MCF 10A (cell line): Measurements from ENCODE around the gene CWH43. TPM values are rescaled to one million over a fixed set of nuclear protein-coding genes. Genes with fewer than 3 reads are reported as not detected.
"Not testable (repeated sequence)": the region's sequence is repeated elsewhere in the genome, so short reads cannot be mapped to it uniquely, and the experiment has no call there.

Experiments used
- BruUV-seq: library from RNA; stranded (reverse); fragments of 400-500 nt; replicated peaks from 2 replicates; lab custom pipeline; 2021; lab: Mats Ljungman, UMichigan
- CTCF ChIA-PET: fragments of 300-600 bp; sonication (Branson Sonifier 250); formaldehyde crosslinking; extraction: SDS; loops from one replicate; lab custom pipeline; 2021; ENCODE audit warnings: antibody characterized with exemption, inconsistent platforms; lab: Yijun Ruan, JAX
- POLR2A ChIA-PET: fragments of 300-600, 350-650 bp; sonication (Branson Sonifier 250); formaldehyde crosslinking; extraction: SDS; loops from one replicate; lab custom pipeline; 2020; ENCODE audit warnings: antibody characterized with exemption, inconsistent platforms; lab: Yijun Ruan, JAX
- DNase-seq: peaks from one replicate; pipeline ENCODE4 v3.0.0-alpha.2; 2018; ENCODE audit not compliant: unreplicated experiment
- H3K27ac Mint-ChIP-seq: one replicate; pipeline ENCODE4 v1.8.0; 2022; ENCODE audit warnings: mild to moderate bottlenecking, low read depth, mixed read lengths; ENCODE audit not compliant: unreplicated experiment
- H3K27me3 Mint-ChIP-seq: one replicate; pipeline ENCODE4 v1.8.0; 2022; ENCODE audit warnings: mixed read lengths; ENCODE audit not compliant: insufficient read depth, unreplicated experiment
- H3K36me3 Mint-ChIP-seq: one replicate; pipeline ENCODE4 v1.8.0; 2022; ENCODE audit warnings: mild to moderate bottlenecking, moderate library complexity, mixed read lengths; ENCODE audit not compliant: insufficient read depth, unreplicated experiment
- H3K4me1 Mint-ChIP-seq: one replicate; pipeline ENCODE4 v1.8.0; 2022; ENCODE audit warnings: mixed read lengths; ENCODE audit not compliant: insufficient read depth, unreplicated experiment
- H3K4me3 Mint-ChIP-seq: one replicate; pipeline ENCODE4 v1.8.0; 2022; ENCODE audit warnings: mild to moderate bottlenecking, moderate library complexity, mixed read lengths; ENCODE audit not compliant: unreplicated experiment
- H3K9me3 Mint-ChIP-seq: one replicate; pipeline ENCODE4 v1.8.0; 2022; ENCODE audit warnings: mixed read lengths; ENCODE audit not compliant: unreplicated experiment
- intact Hi-C: fragments of 100-400 bp; cut with micrococcal nuclease; formaldehyde crosslinking; loops from 2 replicates; pipeline ENCODE4 v1.14.1; 2022
- total RNA-seq: library from RNA; stranded (reverse); gene quantifications from 2 replicates; pipeline ENCODE4 v1.2.3, GENCODE V29; 2022

Gene CWH43
- total RNA-seq, 1 experiment from 2014 or later = not detected

DNA sequence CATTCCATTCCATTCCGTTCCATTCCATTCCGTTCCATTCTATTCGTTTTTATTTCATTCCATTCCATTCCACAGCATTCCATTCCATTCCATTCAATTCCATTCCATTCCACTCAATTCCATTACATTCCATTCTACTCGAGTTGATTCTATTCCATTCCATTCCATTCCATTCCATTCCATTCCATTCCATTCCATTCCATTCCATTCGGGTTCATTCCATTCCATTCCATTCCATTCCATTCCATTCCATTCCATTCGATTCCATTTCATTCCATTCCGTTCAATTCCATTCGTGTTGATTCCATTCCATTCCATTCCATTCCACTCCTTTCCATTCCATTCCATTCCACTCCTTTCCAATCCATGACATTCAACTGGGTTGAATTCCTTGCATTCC, 110.6 kb downstream of the CWH43 start:
- H3K4me1 Mint-ChIP-seq, H3K27ac Mint-ChIP-seq, intact Hi-C loops, BruUV-seq, DNase-seq, H3K27me3 Mint-ChIP-seq, POLR2A ChIA-PET, CTCF ChIA-PET, H3K36me3 Mint-ChIP-seq, H3K4me3 Mint-ChIP-seq: not testable (repeated sequence)
- peaks cover 69% of the 10 kb centered on the region for H3K9me3 Mint-ChIP-seq

DNA sequence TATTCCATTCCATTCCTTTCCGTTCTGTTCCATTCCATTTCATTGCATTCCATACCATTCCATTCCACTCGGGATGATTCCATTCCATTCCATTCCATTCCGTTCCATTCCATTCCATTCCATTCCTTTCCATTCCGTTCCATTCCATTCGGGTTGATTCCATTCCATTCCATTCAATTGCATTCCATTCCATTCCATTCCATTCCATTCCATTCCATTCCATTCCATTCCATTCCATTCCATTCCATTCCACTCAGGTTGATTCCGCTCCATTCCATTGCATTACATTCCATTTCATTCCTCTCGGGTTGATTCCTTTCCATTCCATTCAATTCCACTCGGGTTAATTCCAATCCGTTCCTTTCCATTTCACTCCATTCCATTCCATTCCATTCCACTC, 111.0 kb downstream of the CWH43 start:
- H3K27ac Mint-ChIP-seq, POLR2A ChIA-PET, CTCF ChIA-PET, H3K27me3 Mint-ChIP-seq, intact Hi-C loops, DNase-seq, H3K36me3 Mint-ChIP-seq, BruUV-seq, H3K4me1 Mint-ChIP-seq, H3K4me3 Mint-ChIP-seq: not testable (repeated sequence)
- peaks cover 65% of the 10 kb centered on the region for H3K9me3 Mint-ChIP-seq

DNA sequence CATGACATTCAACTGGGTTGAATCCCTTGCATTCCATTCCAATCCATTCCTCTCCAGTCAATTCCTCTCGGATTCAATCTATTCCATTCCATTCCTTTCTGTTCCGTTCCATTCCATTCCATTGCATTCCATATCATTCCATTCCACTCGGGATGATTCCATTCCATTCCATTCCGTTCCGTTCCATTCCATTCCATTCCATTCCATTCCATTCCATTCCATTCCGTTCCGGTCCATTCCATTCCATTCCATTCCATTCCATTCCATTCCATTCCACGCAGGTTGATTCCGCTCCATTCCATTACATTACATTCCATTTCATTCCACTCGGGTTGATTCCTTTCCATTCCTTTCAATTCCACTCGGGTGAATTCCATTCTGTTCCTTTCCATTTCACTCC, 111.4 kb downstream of the CWH43 start:
- H3K36me3 Mint-ChIP-seq, H3K27me3 Mint-ChIP-seq, CTCF ChIA-PET, H3K4me1 Mint-ChIP-seq, BruUV-seq, H3K27ac Mint-ChIP-seq, POLR2A ChIA-PET, intact Hi-C loops, DNase-seq, H3K4me3 Mint-ChIP-seq: not testable (repeated sequence)
- H3K9me3 Mint-ChIP-seq = peaks cover 65% of the 10 kb centered on the region

DNA sequence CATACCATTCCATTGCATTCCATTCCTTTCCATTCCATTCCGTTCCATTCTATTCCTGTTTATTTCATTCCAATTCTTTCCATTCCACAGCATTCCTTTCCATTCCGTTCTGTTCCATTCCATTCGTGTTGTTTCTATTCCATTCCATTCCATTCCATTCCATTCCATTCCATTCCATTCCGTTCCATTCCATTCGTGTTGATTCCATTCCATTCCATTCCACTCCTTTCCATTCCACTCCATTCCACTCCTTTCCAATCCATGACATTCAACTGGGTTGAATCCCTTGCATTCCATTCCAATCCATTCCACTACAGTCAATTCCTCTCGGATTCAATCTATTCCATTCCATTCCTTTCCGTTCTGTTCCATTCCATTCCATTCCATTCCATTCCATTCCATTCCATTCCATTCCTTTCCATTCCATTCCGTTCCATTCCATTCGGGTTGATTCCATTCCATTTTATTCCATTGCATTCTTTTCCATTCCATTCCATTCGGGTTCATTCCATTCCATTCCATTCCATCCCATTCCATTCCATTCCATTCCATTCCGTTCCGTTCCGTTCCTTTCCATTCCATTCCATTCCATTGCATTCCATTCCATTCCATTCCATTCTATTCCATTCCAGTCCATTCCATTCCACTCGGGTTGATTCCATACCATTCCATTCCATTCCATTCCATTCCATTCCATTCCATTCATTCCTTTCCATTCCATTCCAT, 112.1 kb downstream of the CWH43 start:
- BruUV-seq, H3K4me3 Mint-ChIP-seq, H3K36me3 Mint-ChIP-seq, CTCF ChIA-PET, DNase-seq, intact Hi-C loops, H3K4me1 Mint-ChIP-seq, H3K27me3 Mint-ChIP-seq, H3K27ac Mint-ChIP-seq, POLR2A ChIA-PET: not testable (repeated sequence)
- H3K9me3 Mint-ChIP-seq = peaks cover 65% of the 10 kb centered on the region

GRCh38 chr4:49099831-49100444, 113.9 kb downstream of the CWH43 start:
- H3K36me3 Mint-ChIP-seq, DNase-seq, H3K4me3 Mint-ChIP-seq, POLR2A ChIA-PET, CTCF ChIA-PET, H3K27me3 Mint-ChIP-seq, H3K27ac Mint-ChIP-seq, intact Hi-C loops, H3K4me1 Mint-ChIP-seq, BruUV-seq: not testable (repeated sequence)
- peaks cover 83% of the 10 kb centered on the region for H3K9me3 Mint-ChIP-seq

DNA sequence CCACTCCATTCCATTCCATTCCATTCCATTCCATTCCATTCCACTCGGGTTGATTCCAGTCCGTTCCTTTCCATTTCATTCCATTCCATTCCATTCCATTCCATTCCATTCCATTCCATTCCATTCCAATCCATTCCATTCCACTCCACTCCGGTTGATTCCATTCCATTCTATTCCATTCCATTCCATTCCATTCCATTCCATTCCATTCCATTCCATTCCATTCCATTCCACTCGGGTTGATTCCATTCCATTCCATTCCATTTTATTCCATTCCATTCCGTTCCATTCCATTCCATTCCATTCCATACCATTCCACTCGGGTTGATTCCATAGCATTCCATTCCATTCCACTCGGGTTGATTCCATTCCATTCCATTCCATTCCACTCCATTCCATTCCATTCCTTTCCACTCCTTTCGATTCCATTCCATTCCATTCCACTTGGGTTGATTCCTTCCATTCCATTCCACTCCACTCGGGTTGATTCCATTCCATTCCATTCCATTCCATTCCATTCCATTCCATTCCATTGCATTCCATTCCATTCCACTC, 116.3 kb downstream of the CWH43 start:
- CTCF ChIA-PET = not testable (repeated sequence)

DNA sequence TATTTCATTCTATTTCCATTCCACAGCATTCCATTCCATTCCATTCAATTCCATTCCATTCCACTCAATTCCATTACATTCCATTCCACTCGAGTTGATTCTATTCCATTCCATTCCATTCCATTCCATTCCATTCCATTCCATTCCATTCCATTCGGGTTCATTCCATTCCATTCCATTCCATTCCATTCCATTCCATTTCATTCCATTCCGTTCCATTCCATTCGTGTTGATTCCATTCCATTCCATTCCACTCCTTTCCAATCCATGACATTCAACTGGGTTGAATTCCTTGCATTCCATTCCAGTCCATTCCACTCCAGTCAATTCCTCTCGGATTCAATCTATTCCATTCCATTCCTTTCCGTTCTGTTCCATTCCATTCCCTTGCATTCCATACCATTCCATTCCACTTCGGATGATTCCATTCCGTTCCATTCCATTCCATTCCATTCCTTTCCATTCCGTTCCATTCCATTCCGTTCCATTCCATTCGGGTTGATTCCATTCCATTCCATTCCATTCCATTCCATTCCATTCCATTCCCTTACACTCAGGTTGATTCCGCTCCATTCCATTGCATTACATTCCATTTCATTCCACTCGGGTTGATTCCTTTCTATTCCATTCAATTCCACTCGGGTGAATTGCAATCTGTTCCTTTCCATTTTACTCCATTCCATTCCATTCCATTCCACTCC, 117.5 kb downstream of the CWH43 start:
- intact Hi-C loops, BruUV-seq, H3K4me1 Mint-ChIP-seq, DNase-seq, H3K4me3 Mint-ChIP-seq, POLR2A ChIA-PET, H3K27ac Mint-ChIP-seq, H3K36me3 Mint-ChIP-seq, CTCF ChIA-PET, H3K27me3 Mint-ChIP-seq: not testable (repeated sequence)
- H3K9me3 Mint-ChIP-seq = peaks cover 85% of the 10 kb centered on the region

More for the DNA sequence above, 116.3 kb downstream of the CWH43 start:
- H3K27ac Mint-ChIP-seq, H3K36me3 Mint-ChIP-seq, H3K4me3 Mint-ChIP-seq, H3K27me3 Mint-ChIP-seq, DNase-seq, POLR2A ChIA-PET, intact Hi-C loops, BruUV-seq, H3K4me1 Mint-ChIP-seq: not testable (repeated sequence)
- H3K9me3 Mint-ChIP-seq = peaks cover 85% of the 10 kb centered on the region

GRCh38 chr4:49104231-49104930, 118.3 kb downstream of the CWH43 start:
- H3K4me3 Mint-ChIP-seq, H3K4me1 Mint-ChIP-seq, DNase-seq, H3K27me3 Mint-ChIP-seq, H3K27ac Mint-ChIP-seq, BruUV-seq, POLR2A ChIA-PET, H3K36me3 Mint-ChIP-seq, intact Hi-C loops, CTCF ChIA-PET: not testable (repeated sequence)
- H3K9me3 Mint-ChIP-seq = peaks cover 84% of the 10 kb centered on the region
